ENCODE measurements around the gene GIT1.

DNA sequence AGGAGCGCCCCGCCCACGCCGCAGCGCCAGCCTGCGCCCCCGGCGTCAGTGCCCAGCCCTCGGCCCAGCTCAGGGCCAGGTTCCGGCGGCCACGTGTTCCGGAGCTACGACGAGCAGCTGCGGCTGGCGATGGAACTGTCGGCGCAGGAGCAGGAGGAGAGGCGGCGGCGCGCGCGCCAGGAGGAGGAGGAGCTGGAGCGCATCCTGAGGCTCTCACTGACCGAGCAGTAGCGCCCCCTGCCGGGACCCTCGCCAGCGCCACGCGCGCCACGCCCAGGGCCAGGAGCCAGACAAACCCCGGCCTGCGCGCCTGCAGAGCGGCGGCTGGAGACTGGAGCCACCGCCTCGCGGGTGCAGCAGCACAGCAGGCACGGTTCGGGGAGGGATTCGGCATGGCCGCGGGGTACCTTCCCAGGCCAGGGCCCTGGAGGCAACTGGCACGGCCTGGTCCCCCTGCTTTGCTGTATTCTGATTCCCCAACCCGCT, 23.9 kb upstream of the GIT1 start:
- TF ChIP-seq, protein P1, sequence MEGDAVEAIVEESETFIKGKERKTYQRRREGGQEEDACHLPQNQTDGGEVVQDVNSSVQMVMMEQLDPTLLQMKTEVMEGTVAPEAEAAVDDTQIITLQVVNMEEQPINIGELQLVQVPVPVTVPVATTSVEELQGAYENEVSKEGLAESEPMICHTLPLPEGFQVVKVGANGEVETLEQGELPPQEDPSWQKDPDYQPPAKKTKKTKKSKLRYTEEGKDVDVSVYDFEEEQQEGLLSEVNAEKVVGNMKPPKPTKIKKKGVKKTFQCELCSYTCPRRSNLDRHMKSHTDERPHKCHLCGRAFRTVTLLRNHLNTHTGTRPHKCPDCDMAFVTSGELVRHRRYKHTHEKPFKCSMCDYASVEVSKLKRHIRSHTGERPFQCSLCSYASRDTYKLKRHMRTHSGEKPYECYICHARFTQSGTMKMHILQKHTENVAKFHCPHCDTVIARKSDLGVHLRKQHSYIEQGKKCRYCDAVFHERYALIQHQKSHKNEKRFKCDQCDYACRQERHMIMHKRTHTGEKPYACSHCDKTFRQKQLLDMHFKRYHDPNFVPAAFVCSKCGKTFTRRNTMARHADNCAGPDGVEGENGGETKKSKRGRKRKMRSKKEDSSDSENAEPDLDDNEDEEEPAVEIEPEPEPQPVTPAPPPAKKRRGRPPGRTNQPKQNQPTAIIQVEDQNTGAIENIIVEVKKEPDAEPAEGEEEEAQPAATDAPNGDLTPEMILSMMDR (conservative IDR thresholded peaks at IDR 0.05; ENCODE audit: low read length) = peak; percentile 83
- TF ChIP-seq EZH2phosphoT487 (IDR thresholded peaks at IDR 0.05; ENCODE audit: borderline replicate concordance, low read depth, low read length) = no peak
